Esophagus squamous epithelium (tissue), 4 donors: ENCODE measurements around the gene FXYD6.

ENCODE experiments used
- POLR2A ChIP-seq, 4 donors: fragments of 450-650 bp; IDR thresholded peaks; one replicate each; pipeline ENCODE4 v1.6.1; 2017; ENCODE audit warnings: antibody characterized with exemption in 4 of 4, mild to moderate bottlenecking in 4 of 4, moderate library complexity in 3 of 4
- TF ChIP-seq, protein P1 (sequence below), 6 experiments: fragments of 450-650 bp in 4 of 6; fragments of 200-600 bp in 2 of 6; sonication (generic) in 2 of 6; IDR thresholded peaks; one replicate each; pipeline ENCODE4 v1.5.1; 2016 to 2019; ENCODE audit warnings: antibody characterized with exemption in 6 of 6, mild to moderate bottlenecking in 4 of 6, moderate library complexity in 4 of 6

DNA sequence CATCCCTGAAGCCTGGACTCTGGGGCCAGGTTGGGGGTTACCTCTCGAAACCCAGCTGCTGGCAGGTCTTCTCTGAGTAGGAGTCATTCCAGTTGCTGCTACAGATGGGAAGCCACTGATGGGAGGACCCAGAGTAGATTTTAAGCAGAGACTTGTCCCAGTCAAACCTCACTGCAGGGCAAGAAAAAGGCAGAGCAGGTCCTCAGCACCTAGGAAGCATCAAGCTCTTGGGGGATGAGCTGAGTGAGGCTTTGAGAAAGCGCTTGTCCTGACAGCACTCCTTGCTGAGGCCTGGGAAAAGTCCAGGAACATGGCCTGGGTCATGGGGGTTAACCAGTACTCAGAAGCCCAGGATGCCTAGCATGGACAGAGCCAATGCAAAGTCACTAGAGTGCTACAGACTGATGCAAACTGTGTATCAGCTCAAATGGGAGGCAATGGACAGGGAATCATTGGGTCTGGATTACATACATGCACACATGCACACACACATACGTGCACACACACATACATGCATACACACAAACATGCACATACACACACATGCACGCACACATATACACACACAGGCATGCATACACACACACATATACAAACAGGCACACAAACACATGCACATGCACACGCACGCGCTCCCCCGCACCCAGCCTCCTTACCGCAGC, 37.4 kb upstream of the FXYD6 start:
- TF ChIP-seq, protein P1, sequence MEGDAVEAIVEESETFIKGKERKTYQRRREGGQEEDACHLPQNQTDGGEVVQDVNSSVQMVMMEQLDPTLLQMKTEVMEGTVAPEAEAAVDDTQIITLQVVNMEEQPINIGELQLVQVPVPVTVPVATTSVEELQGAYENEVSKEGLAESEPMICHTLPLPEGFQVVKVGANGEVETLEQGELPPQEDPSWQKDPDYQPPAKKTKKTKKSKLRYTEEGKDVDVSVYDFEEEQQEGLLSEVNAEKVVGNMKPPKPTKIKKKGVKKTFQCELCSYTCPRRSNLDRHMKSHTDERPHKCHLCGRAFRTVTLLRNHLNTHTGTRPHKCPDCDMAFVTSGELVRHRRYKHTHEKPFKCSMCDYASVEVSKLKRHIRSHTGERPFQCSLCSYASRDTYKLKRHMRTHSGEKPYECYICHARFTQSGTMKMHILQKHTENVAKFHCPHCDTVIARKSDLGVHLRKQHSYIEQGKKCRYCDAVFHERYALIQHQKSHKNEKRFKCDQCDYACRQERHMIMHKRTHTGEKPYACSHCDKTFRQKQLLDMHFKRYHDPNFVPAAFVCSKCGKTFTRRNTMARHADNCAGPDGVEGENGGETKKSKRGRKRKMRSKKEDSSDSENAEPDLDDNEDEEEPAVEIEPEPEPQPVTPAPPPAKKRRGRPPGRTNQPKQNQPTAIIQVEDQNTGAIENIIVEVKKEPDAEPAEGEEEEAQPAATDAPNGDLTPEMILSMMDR (IDR thresholded peaks at IDR 0.05) = no peak
- TF ChIP-seq POLR2A (IDR thresholded peaks at IDR 0.05) = no peak
